GM12878 (cell line): ENCODE results near the gene CPB2. TPM values are rescaled to one million over a fixed set of nuclear protein-coding genes. Genes with fewer than 3 reads are reported as not detected.
A peak's percentile ranks its signal among the peaks of the same experiment; 100 is the strongest.

ENCODE experiments used
- ATAC-seq: fragments of 200-7000 bp; cut with Tn5 transposase; 3 replicates; pipeline ENCODE4 v1.9.1; 2020; ENCODE audit warnings: mild to moderate bottlenecking, moderate library complexity
- BruUV-seq: library from RNA; stranded (reverse); fragments of 400-500 nt; replicated peaks from 2 replicates; lab custom pipeline; 2021; lab: Mats Ljungman, UMichigan
- CTCF ChIA-PET: fragments of 300-600 bp; sonication (Branson Sonifier 250); formaldehyde crosslinking; extraction: SDS; loops from one replicate; lab custom pipeline; 2021; ENCODE audit warnings: inconsistent platforms; lab: Yijun Ruan, JAX
- POLR2A ChIA-PET: fragments of 350-600 bp; formaldehyde crosslinking; extraction: SDS; loops from one replicate; lab custom pipeline; 2021; ENCODE audit warnings: inconsistent platforms; lab: Charles Lee
- RAD21 ChIA-PET: fragments of 300-600 bp; sonication (Branson Sonifier 250); formaldehyde crosslinking; loops from one replicate; lab custom pipeline; 2023; ENCODE audit warnings: antibody characterized with exemption; ENCODE audit not compliant: unreplicated experiment; lab: Charles Lee
- SMC1A ChIA-PET: fragments of 300-600 bp; sonication (Branson Sonifier 250); formaldehyde crosslinking; loops from one replicate; lab custom pipeline; 2023; ENCODE audit not compliant: unreplicated experiment, uncharacterized antibody; lab: Charles Lee
- DNase-seq: peaks from one replicate; pipeline ENCODE4 v3.0.0-alpha.2; 2011; ENCODE audit warnings: low read depth, low spot score
- FAIRE-seq: peaks from 3 replicates; lab custom pipeline; 2011; peaks lifted over from hg19 to GRCh38; lab: Jason Lieb, UNC
- H2AFZ ChIP-seq: 2 replicates; pipeline ENCODE4 v1.6.0; 2011; ENCODE audit warnings: low read depth, low read length, control low read depth; ENCODE audit not compliant: control insufficient read depth
- H3K27ac ChIP-seq: 2 replicates; pipeline ENCODE4 v1.5.1; 2011; ENCODE audit warnings: control low read depth; ENCODE audit not compliant: control insufficient read depth, insufficient read depth
- H3K27me3 ChIP-seq, 2 experiments: replicated peaks in 1 of 2; 2 replicates each; pipeline versions ENCODE4 v1.6.0 to v1.6.1; 2011; ENCODE audit warnings: low read length in 1 of 2; ENCODE audit not compliant: control insufficient read depth in 2 of 2, insufficient read depth in 2 of 2
- H3K36me3 ChIP-seq, 2 experiments: 2 replicates each; pipeline ENCODE4 v1.5.1; 2011; ENCODE audit warnings: low read length in 1 of 2; ENCODE audit not compliant: control insufficient read depth in 2 of 2, insufficient read depth in 2 of 2
- H3K4me1 ChIP-seq: 2 replicates; pipeline ENCODE4 v1.6.1; 2011; ENCODE audit warnings: mild to moderate bottlenecking, low read length, moderate library complexity, mixed read lengths; ENCODE audit not compliant: control insufficient read depth, insufficient read depth
- H3K4me2 ChIP-seq: 2 replicates; pipeline ENCODE4 v1.6.0; 2011; ENCODE audit warnings: control low read depth; ENCODE audit not compliant: control insufficient read depth, insufficient read depth
- H3K4me3 ChIP-seq: fragments of 200-600 bp; sonication (generic); 2 replicates; pipeline ENCODE4 v1.5.1; 2016
- H3K79me2 ChIP-seq: 2 replicates; pipeline ENCODE4 v1.6.0; 2011; ENCODE audit warnings: low read length; ENCODE audit not compliant: control insufficient read depth, insufficient read depth
- H3K9ac ChIP-seq: 2 replicates; pipeline ENCODE4 v1.8.0; 2011; ENCODE audit warnings: low read length, control low read depth, mixed read lengths; ENCODE audit not compliant: control insufficient read depth, insufficient read depth
- H3K9me3 ChIP-seq: replicated peaks from 3 replicates; pipeline ENCODE4 v1.5.1; 2011; ENCODE audit warnings: mild to moderate bottlenecking, low read length; ENCODE audit not compliant: control insufficient read depth, insufficient read depth
- H4K20me1 ChIP-seq: 2 replicates; pipeline ENCODE4 v1.6.0; 2011; ENCODE audit not compliant: control insufficient read depth, insufficient read depth
- BHLHE40 ChIP-seq, 2 experiments: fragments of 450-650 bp in 1 of 2; IDR thresholded peaks; 2 replicates each; pipeline ENCODE4 v1.6.1; 2011 to 2017; ENCODE audit warnings: low read depth in 2 of 2, borderline replicate concordance in 1 of 2, improper control_type of control experiment in 1 of 2, low read length in 1 of 2, mild to moderate bottlenecking in 1 of 2
- CBX3 ChIP-seq: fragments of 200-600 bp; sonication (generic); IDR thresholded peaks from 2 replicates; pipeline ENCODE4 v1.6.1; 2016; ENCODE audit warnings: low read depth, borderline replicate concordance
- ETV6 ChIP-seq, 2 experiments: fragments of 450-650 bp in 1 of 2; IDR thresholded peaks in 1 of 2; conservative IDR thresholded peaks in 1 of 2; 2 replicates each; pipeline ENCODE4 v1.6.1; 2014; ENCODE audit warnings: antibody characterized with exemption in 1 of 2, borderline replicate concordance in 1 of 2, low read depth in 1 of 2, mild to moderate bottlenecking in 1 of 2, moderate library complexity in 1 of 2
- FOXK2 ChIP-seq: fragments of 450-650 bp; IDR thresholded peaks from 2 replicates; pipeline ENCODE4 v1.6.1; 2017; ENCODE audit warnings: mild to moderate bottlenecking, moderate library complexity
- HDAC2 ChIP-seq: fragments of 200-600 bp; sonication (generic); IDR thresholded peaks from 2 replicates; pipeline ENCODE4 v1.6.1; 2017
- MXI1 ChIP-seq: fragments of 150-350 bp; IDR thresholded peaks from 2 replicates; pipeline ENCODE4 v1.6.1; 2011; ENCODE audit warnings: low read depth, mild to moderate bottlenecking, inconsistent platforms, low read length, improper control_type of control experiment
- MYB ChIP-seq: fragments of 150-350 bp; IDR thresholded peaks from 2 replicates; pipeline ENCODE4 v1.6.1; 2014; ENCODE audit warnings: mild to moderate bottlenecking, low read depth, low read length, borderline replicate concordance
- PKNOX1 ChIP-seq: fragments of 450-650 bp; IDR thresholded peaks from 2 replicates; pipeline ENCODE4 v1.6.1; 2016; ENCODE audit warnings: mild to moderate bottlenecking
- RAD21 ChIP-seq: IDR thresholded peaks from 2 replicates; pipeline ENCODE4 v1.6.1; 2011; ENCODE audit warnings: mild to moderate bottlenecking, low read depth, low read length, moderate library complexity; ENCODE audit not compliant: insufficient read depth
- RBBP5 ChIP-seq: fragments of 200-600 bp; sonication (generic); conservative IDR thresholded peaks from 2 replicates; pipeline ENCODE4 v1.6.1; 2016
- SP1 ChIP-seq: IDR thresholded peaks from one replicate; pipeline ENCODE4 v1.6.1; 2011; ENCODE audit warnings: low read depth, low read length
- SUPT20H ChIP-seq: IDR thresholded peaks from 2 replicates; pipeline ENCODE4 v1.6.1; 2011; ENCODE audit warnings: low read depth, mild to moderate bottlenecking, low read length, moderate library complexity, borderline replicate concordance; ENCODE audit not compliant: control insufficient read depth
- WGBS: methylation state at CpG from one replicate; pipeline ENCODE4 v1.1.6; 2016; ENCODE audit warnings: low lambda C conversion rate; ENCODE audit not compliant: insufficient replicate concordance, insufficient coverage; ENCODE audit errors: missing lambda C conversion rate; 5-methylcytosine and 5-hydroxymethylcytosine counted together
- in situ Hi-C: fragments of 300-500 bp; cut with MboI; formaldehyde crosslinking; loops from 9 replicates; pipeline ENCODE4 v1.14.3; 2018; ENCODE audit warnings: mixed read lengths
- intact Hi-C: fragments of 100-400 bp; cut with micrococcal nuclease; formaldehyde crosslinking; loops from one replicate; pipeline ENCODE4 v1.14.2; 2022; ENCODE audit not compliant: unreplicated experiment
- polyA plus RNA-seq, 11 experiments: library from polyadenylated mRNA; depleted of rRNA in 4 of 11; unstranded in 6 of 11; stranded (reverse) in 5 of 11; fragments of >200 nt; fragmentation: Nextera tagmentation in 4 of 11; fragmentation: Illumina TruSeq in 1 of 11; extraction: Ambion mirVana in 4 of 11; extraction: Trizol in 1 of 11; gene quantifications; 1 replicate in 1 of 11; 2 replicates in 10 of 11; pipeline versions ENCODE4 v1.2.1 to v1.2.3, GENCODE V29; 2011 to 2016; ENCODE audit warnings: inconsistent platforms in 2 of 11, missing spikeins in 2 of 11, low read depth in 1 of 11
- total RNA-seq, 4 experiments: library from RNA; depleted of rRNA in 3 of 4; stranded (reverse); fragments of >200 nt in 3 of 4; fragmentation: Illumina TruSeq in 1 of 4; extraction: Trizol in 1 of 4; gene quantifications; 2 replicates each; pipeline versions ENCODE4 v1.2.1 to v1.2.3, GENCODE V29; 2013 to 2021

CPB2 gene
- total and polyA plus RNA-seq, 10 of the 15 experiments (the other 5 are each of a cell fraction or from before 2014, with no cell fraction given), result 0.05 to 0.87 (median 0.13) TPM; not detected in 3

DNA sequence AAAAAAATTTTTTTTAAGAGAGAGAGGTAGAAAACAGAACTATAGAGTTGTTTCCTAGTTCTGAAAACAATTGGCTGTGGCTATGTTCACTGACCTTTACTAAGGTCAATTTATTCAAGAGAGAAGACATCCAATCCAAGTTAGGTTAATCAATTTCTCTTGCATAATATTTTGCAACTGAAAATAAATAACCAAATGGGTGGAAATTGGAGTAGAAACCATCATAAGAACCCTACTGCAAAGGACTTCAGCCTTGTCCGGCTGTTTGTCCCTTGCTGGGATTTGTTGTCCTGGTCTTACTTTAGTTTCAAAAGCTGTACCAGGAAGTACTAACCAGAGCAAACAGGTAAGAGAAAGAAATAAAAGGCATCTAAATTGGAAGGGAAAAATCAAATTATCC is 29.0 kb downstream of the CPB2 start:
- ChIA-PET CTCF (no interaction called here), RAD21 (no interaction called here), SMC1A (no interaction called here)
- in situ Hi-C loops (no loop called here), intact Hi-C loops (no loop called here)
- no peaks in the 10 kb centered on the region; the same call in 2 of the 3 replicates for H3K9me3 ChIP-seq
- H3K4me1 ChIP-seq, result peaks cover 17% of the 10 kb centered on the region
- DNase-seq, result no peak
- no peak overlapping the region for H3K4me2 ChIP-seq
- H4K20me1 ChIP-seq, result no peaks in the 10 kb centered on the region
- no TSS peak for BruUV-seq
- no peak overlapping the region for H3K27ac ChIP-seq
- no peak overlapping the region for H3K9ac ChIP-seq
- no peaks in the 10 kb centered on the region for H3K27me3 ChIP-seq
- no peak for FAIRE-seq
- no peak overlapping the region for H2AFZ ChIP-seq
- no peak overlapping the region for H3K4me3 ChIP-seq
- no peak for TF ChIP-seq MXI1
- TF ChIP-seq RBBP5, result no peak
- TF ChIP-seq CBX3, result no peak
- no peak for TF ChIP-seq MYB
- TF ChIP-seq, all 136 proteins: peak for 0
- ATAC-seq, result no peak
- POLR2A ChIA-PET, result no interaction called here
- no peaks in the 10 kb centered on the region for H3K36me3 ChIP-seq
- H3K79me2 ChIP-seq, result no peaks in the 10 kb centered on the region; the same call in 1 of the 2 replicates
- 100% methylated on average over 1 of the region's 1 CpG for WGBS

DNA sequence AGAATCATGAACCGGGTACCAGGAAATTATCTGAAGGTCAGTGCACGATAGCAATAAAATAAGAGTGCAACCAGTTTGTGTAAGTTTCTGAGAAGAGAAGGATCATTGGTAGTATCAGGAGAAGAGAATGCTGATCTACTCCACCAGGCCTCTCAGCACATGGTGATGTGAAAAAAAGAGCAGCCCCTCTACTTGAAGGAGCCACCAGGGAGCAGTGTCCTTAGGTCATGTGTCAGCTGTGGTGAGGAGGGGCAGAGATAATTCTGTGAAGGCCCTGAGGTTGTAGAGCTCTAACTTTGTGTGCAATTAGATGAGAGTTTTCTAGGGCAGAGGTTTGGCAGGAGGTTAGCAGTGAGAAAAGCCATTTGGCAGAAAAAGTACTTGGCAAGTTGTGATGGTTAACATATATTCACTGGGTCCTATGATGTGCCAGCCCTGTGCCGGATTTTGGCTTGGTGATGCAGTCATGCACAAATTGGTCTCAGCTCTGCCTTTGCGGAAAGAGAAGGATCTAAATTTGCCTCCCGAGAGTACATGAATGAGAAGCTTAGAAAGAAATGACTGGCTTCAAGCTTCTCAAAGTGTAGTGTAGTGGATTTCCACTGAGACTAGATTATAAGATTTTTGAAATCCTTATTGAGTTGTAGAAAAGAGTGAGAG is 33.1 kb downstream of the CPB2 start:
- intact Hi-C loops, result loop anchor here (5.0 kb wide), 1 partner anchor 51 kb away; no protein-coding TSS in a partner anchor
- in situ Hi-C loops, result no loop called here
- peak in 1 of 2 experiments; percentile 72; a peak in 1 of 4 replicates for TF ChIP-seq ETV6 (conservative IDR thresholded peaks at IDR 0.05 in 1 of 2, IDR thresholded peaks at IDR 0.05 in 1 of 2; ENCODE audit: borderline replicate concordance in 1 of 2, low read depth in 1 of 2)
- TF ChIP-seq RAD21, result peak; percentile 56
- TF ChIP-seq SUPT20H, result no peak
- no peak for TF ChIP-seq HDAC2
- TF ChIP-seq FOXK2, result no peak
- peak; percentile 48 for TF ChIP-seq SP1
- 0 out of 2 replicates have a peak, but pooled peaks have one; percentile 14 for TF ChIP-seq PKNOX1
- no peak for TF ChIP-seq BHLHE40 (IDR thresholded peaks at IDR 0.05; ENCODE audit: borderline replicate concordance in 1 of 2, low read depth in 2 of 2, low read length in 1 of 2)

More for the DNA sequence above, 33.1 kb downstream of the CPB2 start:
- Histone ChIP-seq H3K4me3 (no peak overlapping the region), H3K4me2 (peak overlapping the region; percentile 52), H3K9me3 (no peaks in the 10 kb centered on the region; the same call in 2 of the 3 replicates), H3K27me3 (no peaks in the 10 kb centered on the region), H3K4me1 (peaks cover 23% of the 10 kb centered on the region), H3K9ac (peak overlapping the region; percentile 59), H2AFZ (peak overlapping the region; percentile 77), H3K79me2 (no peaks in the 10 kb centered on the region; the same call in 1 of the 2 replicates), H3K27ac (peak overlapping the region; percentile 91), H3K36me3 (no peaks in the 10 kb centered on the region), H4K20me1 (no peaks in the 10 kb centered on the region)
- no TSS peak for BruUV-seq
- SMC1A ChIA-PET, result interaction anchor here (0.9 to 1.9 kb wide), 7 partner anchors 9 to 70 kb away, joined by 3 to 8 read pairs (median 4); partner anchors contain the start of gene ZC3H13
- peak; percentile 96 for ATAC-seq
- RAD21 ChIA-PET, result interaction anchor here (0.9 to 1.1 kb wide), 3 partner anchors 31 to 94 kb away, joined by 3 read pairs; no protein-coding TSS in a partner anchor
- POLR2A ChIA-PET, result interaction anchor here (1.1 to 1.3 kb wide), 2 partner anchors 11 to 19 kb away, joined by 3 to 6 read pairs; no protein-coding TSS in a partner anchor
- DNase-seq, result peak; percentile 70
- 0% methylated on average over 5 of the region's 5 CpGs for WGBS
- CTCF ChIA-PET, result interaction anchor here (0.6 to 1.6 kb wide), 7 partner anchors 29 to 246 kb away, joined by 3 to 7 read pairs (median 3); no protein-coding TSS in a partner anchor
- peak; percentile 92 for FAIRE-seq
